Activated CD4-positive, alpha-beta memory T cell treated with anti-CD3 and anti-CD28 coated beads for 36 hours (primary cell): ENCODE data around the gene DENND5B. TPM values are rescaled to one million over a fixed set of nuclear protein-coding genes. Genes with fewer than 3 reads are reported as not detected.
"Not testable (repeated sequence)": the region's sequence is repeated elsewhere in the genome, so short reads cannot be mapped to it uniquely, and the experiment has no call there.

Experiments
- CTCF ChIA-PET: fragments of 350-600 bp; sonication (Branson Sonifier 250); formaldehyde crosslinking; loops from one replicate; lab custom pipeline; 2021; ENCODE audit warnings: antibody characterized with exemption, inconsistent platforms; lab: Charles Lee
- POLR2A ChIA-PET: fragments of 350-600 bp; sonication (Branson Sonifier 250); formaldehyde crosslinking; loops from one replicate; lab custom pipeline; 2021; ENCODE audit warnings: antibody characterized with exemption; lab: Charles Lee
- DNase-seq: peaks from one replicate; pipeline ENCODE4 v3.0.0-alpha.2; 2020
- H3K27ac Mint-ChIP-seq: one replicate; pipeline ENCODE4 v1.8.0; 2021; ENCODE audit warnings: mixed read lengths
- H3K27me3 Mint-ChIP-seq: one replicate; pipeline ENCODE4 v1.8.0; 2021; ENCODE audit warnings: mixed read lengths
- H3K36me3 Mint-ChIP-seq: one replicate; pipeline ENCODE4 v1.8.0; 2021; ENCODE audit warnings: mixed read lengths
- H3K4me1 Mint-ChIP-seq: one replicate; pipeline ENCODE4 v1.8.0; 2021; ENCODE audit warnings: low read depth, mixed read lengths
- H3K4me3 Mint-ChIP-seq: one replicate; pipeline ENCODE4 v1.8.0; 2021; ENCODE audit warnings: mild to moderate bottlenecking, mixed read lengths
- H3K9me3 Mint-ChIP-seq: one replicate; pipeline ENCODE4 v1.8.0; 2021; ENCODE audit warnings: mixed read lengths
- intact Hi-C: fragments of 100-400 bp; cut with micrococcal nuclease; formaldehyde crosslinking; loops from one replicate; pipeline ENCODE4 v1.15.1; 2023
- total RNA-seq, 2 experiments: library from RNA; stranded (reverse); gene quantifications; one replicate each; pipeline ENCODE4 v1.2.3, GENCODE V29; 2021

The DENND5B gene
- total RNA-seq, 2 experiments from 2014 or later, result 0.10 to 0.17 TPM

DNA sequence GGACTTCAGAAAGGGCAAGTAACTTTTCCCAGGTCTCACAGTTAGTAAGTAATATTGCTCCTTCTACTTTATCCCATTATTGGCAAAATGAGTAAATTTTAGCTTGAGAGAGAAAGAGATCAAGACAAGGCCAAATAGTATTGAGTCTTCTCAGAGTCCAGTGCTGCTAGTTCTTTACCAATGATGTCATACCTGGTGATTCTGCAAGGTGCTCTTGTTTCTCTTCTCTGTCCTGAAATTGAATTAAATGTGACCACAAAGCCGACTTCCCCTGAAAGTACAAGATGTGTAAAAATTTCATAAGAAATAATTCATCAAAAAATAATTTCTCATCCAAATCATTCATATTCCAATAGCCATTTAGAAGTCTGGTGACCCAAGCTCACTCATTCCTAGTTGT is 167.5 kb downstream of the DENND5B start:
- ChIA-PET POLR2A (no interaction called here), CTCF (no interaction called here)
- Mint-ChIP-seq H3K27me3 (peaks cover 6% of the 10 kb centered on the region), H3K4me3 (no peak overlapping the region), H3K4me1 (no peaks in the 10 kb centered on the region), H3K36me3 (no peaks in the 10 kb centered on the region), H3K27ac (no peak overlapping the region), H3K9me3 (no peaks in the 10 kb centered on the region)
- intact Hi-C loops, result no loop called here
- DNase-seq, result no peak

DNA sequence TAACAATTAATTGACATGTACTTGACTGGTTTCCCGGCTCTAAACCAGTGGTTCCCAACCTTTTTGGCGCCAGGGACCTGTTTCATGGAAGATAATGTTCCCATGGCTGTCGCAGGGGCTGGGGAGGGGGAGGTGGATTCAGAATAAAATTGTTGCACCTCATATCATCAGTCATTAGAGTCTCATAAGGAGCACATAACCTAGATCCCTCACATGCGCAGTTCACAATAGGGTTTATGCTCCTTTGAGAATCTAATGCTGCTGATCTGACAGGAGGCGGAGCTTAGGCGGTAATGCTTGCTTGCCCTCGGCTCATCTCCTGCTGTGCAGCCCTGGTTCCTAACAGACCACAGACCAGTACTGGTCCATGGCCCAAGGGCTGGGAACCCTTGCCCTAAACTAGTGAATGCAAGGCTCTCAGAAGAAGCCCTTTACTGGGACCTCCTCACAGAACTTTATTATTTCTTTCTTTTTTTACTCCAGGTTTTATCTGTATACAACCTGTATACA is 178.6 kb downstream of the DENND5B start:
- no peaks in the 10 kb centered on the region for H3K36me3 Mint-ChIP-seq
- no peaks in the 10 kb centered on the region for H3K27me3 Mint-ChIP-seq
- H3K9me3 Mint-ChIP-seq, result no peaks in the 10 kb centered on the region
- no peak overlapping the region for H3K27ac Mint-ChIP-seq
- no peak overlapping the region for H3K4me3 Mint-ChIP-seq
- ChIA-PET CTCF (interaction anchor here (1.1 kb wide), 1 partner anchor 9 kb away, joined by 3 read pairs; no protein-coding TSS in a partner anchor), POLR2A (no interaction called here)
- no peaks in the 10 kb centered on the region for H3K4me1 Mint-ChIP-seq
- intact Hi-C loops, result no loop called here
- no peak for DNase-seq

DNA sequence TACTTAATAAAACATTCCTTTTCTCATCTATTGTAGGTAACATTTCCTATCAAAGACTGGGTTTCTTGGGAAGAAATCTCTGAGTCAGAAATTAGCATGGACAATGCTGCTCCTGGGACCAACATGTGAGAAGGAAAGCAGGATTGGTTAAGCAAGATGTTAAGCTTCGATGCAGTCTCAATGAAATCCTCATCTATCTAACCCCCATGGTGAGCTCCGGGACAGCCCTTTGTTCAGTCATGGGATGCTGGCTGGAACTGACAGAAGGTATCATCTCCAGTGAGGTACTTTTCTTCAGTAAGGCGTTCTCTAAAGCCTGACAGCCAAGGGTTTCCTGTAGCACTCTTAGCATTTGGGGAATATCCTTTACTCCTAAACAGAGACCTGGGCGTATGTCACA is 182.2 kb downstream of the DENND5B start:
- H3K9me3 Mint-ChIP-seq, result no peaks in the 10 kb centered on the region
- no peak overlapping the region for H3K27ac Mint-ChIP-seq
- H3K36me3 Mint-ChIP-seq, result no peaks in the 10 kb centered on the region
- POLR2A ChIA-PET, result no interaction called here
- intact Hi-C loops, result no loop called here
- no peaks in the 10 kb centered on the region for H3K27me3 Mint-ChIP-seq
- H3K4me3 Mint-ChIP-seq, result no peak overlapping the region
- no peak for DNase-seq
- H3K4me1 Mint-ChIP-seq, result no peaks in the 10 kb centered on the region
- CTCF ChIA-PET, result no interaction called here

DNA sequence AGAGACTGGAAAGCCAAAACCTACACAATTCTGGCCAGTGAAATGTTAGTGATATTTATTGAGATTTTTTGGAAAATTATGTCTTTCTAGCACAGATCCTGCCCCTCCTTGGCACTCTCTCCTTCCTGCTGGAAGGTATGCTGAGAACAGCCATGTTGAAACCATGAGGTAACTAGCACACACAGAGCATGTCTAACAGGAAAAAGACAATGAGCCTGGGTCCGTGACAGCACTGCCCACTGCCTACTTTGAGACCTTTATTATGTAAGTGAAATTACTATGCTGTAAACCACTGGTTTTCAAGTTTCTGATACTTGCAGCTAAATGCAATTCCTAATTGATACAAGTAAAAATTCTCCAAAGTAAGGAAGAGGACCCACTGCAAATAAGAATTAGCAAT is 183.4 kb downstream of the DENND5B start:
- intact Hi-C loops, result no loop called here

DNA sequence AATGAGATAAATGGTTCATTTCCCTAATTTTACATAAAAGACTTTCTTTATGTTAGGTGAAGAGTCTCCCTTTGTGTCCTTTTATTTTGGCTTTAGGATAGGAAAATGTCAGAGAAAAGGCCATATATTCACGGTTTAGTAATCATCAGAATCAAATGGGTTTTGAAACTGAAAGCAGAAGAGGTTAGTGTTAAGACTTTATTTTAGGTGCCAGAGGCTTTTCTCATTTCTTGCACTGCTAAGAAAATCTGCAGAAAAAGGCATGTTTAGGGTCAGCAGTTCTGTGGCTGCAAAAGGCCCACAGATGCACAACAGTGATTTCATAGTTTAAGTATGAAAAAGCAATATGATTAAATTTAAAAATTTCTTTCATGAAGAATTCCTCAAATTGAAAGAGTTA is 184.6 kb downstream of the DENND5B start:
- DNase-seq, result no peak
- CTCF ChIA-PET, result interaction anchor here (0.9 kb wide), 1 partner anchor 228 kb away, joined by 3 read pairs; no protein-coding TSS in a partner anchor
- Mint-ChIP-seq H3K4me3 (no peak overlapping the region), H3K27me3 (no peaks in the 10 kb centered on the region), H3K4me1 (no peaks in the 10 kb centered on the region), H3K36me3 (no peaks in the 10 kb centered on the region), H3K9me3 (no peaks in the 10 kb centered on the region), H3K27ac (no peak overlapping the region)
- POLR2A ChIA-PET, result no interaction called here
- intact Hi-C loops, result no loop called here

More for the DNA sequence above, 183.4 kb downstream of the DENND5B start:
- Mint-ChIP-seq H3K4me3 (no peak overlapping the region), H3K27ac (no peak overlapping the region), H3K27me3 (no peaks in the 10 kb centered on the region), H3K4me1 (no peaks in the 10 kb centered on the region), H3K9me3 (no peaks in the 10 kb centered on the region), H3K36me3 (no peaks in the 10 kb centered on the region)
- no peak for DNase-seq
- ChIA-PET POLR2A (no interaction called here), CTCF (no interaction called here)

DNA sequence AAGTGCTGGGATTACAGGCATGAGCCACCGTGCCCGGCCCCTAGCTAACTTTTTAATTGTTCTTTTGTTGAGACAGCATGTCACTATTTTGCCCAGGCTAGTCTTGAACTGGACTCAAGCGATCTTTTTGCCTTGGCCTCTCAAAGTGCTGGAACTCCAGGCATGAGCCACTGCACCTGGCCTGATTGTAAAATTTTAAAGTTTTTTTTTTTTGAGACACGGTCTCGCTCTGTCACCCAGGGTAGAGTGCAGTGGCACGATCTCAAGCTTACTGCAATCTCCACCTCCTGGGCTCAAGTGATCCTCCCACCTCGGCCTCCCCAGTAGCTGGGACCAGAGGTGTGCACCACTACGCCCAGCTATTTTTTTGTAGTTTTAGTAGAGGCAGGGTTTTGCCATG is 185.9 kb downstream of the DENND5B start:
- intact Hi-C loops, result no loop called here
- DNase-seq, result no peak
- no peaks in the 10 kb centered on the region for H3K27me3 Mint-ChIP-seq
- no peaks in the 10 kb centered on the region for H3K4me1 Mint-ChIP-seq
- H3K36me3 Mint-ChIP-seq, result no peaks in the 10 kb centered on the region
- ChIA-PET POLR2A (no interaction called here), CTCF (interaction anchor here (1.2 to 4.2 kb wide), 3 partner anchors 72 to 656 kb away, joined by 3 to 29 read pairs (median 4); no protein-coding TSS in a partner anchor)
- no peak overlapping the region for H3K27ac Mint-ChIP-seq
- H3K9me3 Mint-ChIP-seq, result no peaks in the 10 kb centered on the region
- no peak overlapping the region for H3K4me3 Mint-ChIP-seq

DNA sequence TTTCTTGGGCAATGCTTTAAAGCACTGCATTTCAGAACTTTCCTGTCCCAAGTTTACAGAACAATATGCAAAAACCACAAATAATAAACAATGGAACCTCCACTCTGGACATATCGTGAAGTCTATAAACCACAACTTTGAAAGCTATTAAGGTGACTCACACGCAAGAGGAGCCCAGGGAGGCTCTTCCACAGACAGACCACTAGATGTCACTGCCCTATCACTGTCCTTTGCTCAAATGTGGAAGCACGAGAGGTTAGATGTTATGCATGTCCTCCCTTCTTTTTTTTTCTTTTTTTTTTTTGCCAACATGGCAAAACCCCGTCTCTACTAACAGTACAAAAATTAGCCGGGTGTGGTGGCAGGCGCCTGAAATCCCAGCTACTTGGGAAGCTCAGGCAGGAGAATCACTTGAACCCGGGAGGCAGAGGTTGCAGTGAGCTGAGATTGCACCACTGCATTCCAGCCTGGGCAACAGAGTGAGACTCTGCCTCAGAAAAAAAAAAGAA is 187.8 kb downstream of the DENND5B start:
- peak; percentile 57 for DNase-seq
- CTCF ChIA-PET, result interaction anchor here (0.5 to 4.2 kb wide), 25 partner anchors 9 to 1439 kb away, joined by 3 to 29 read pairs (median 3); no protein-coding TSS in a partner anchor
- POLR2A ChIA-PET, result interaction anchor here (0.6 kb wide), 1 partner anchor 405 kb away, joined by 3 read pairs; no protein-coding TSS in a partner anchor
- intact Hi-C loops, result loop anchor here (1.0 kb wide), 2 partner anchors 233 to 250 kb away; no protein-coding TSS in a partner anchor
- H3K27me3 Mint-ChIP-seq, H3K4me3 Mint-ChIP-seq, H3K4me1 Mint-ChIP-seq, H3K36me3 Mint-ChIP-seq, H3K9me3 Mint-ChIP-seq, H3K27ac Mint-ChIP-seq: not testable (repeated sequence)

DNA sequence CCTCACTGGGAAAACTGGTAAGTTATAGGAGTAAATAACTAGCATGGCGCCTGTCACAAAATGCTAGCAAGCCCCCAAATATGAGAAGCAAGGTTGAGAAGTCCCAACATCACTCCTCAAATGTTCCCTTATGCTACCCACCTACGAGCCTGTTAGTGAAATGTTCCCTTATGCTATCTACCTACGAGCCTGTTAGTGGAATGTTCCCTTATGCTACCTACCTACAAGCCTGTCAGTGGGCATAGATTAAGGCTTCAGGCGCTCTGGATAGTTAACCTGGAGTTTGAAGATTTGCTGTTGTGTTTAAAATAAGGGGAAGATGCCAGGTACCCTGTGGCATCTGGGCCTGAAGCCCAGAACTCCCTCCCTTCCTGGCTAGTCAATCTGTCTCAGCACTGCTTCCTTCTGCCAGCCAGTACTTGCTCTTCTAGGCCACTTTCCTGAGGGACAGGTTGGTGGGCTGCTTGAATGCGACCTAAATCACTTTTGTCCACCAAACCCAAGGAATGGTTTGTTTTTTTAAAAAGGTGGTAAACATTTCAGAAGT is 197.9 kb downstream of the DENND5B start:
- peaks cover 2% of the 10 kb centered on the region for H3K27me3 Mint-ChIP-seq
- H3K9me3 Mint-ChIP-seq, result no peaks in the 10 kb centered on the region
- H3K36me3 Mint-ChIP-seq, result no peaks in the 10 kb centered on the region
- H3K4me1 Mint-ChIP-seq, result no peaks in the 10 kb centered on the region
- no peak overlapping the region for H3K27ac Mint-ChIP-seq
- ChIA-PET POLR2A (no interaction called here), CTCF (interaction anchor here (1.2 kb wide), 2 partner anchors 9 to 10 kb away, joined by 3 read pairs; no protein-coding TSS in a partner anchor)
- H3K4me3 Mint-ChIP-seq, result no peak overlapping the region
- no peak for DNase-seq
- intact Hi-C loops, result no loop called here

DNA sequence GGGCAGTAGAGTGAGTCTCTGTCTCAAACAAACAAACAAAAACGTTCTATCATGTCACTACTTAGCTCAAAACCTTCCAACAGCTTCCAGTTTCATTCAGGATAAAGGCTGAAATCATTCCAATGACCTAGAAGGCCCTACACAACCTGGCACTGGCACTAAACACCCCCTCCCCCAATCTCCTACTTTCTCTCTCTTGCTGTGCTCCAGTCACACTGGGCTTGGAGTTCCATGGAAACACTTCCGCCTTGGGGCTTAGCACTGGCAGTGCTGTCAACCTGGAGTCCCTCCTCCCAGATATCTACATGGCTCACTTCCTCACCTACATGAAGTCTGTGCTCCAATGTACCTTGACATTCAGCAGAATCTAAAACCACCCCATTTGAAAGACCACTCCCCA is 199.9 kb downstream of the DENND5B start:
- H3K4me3 Mint-ChIP-seq, result no peak overlapping the region
- intact Hi-C loops, result no loop called here
- H3K9me3 Mint-ChIP-seq, result no peaks in the 10 kb centered on the region
- peaks cover 9% of the 10 kb centered on the region for H3K27me3 Mint-ChIP-seq
- H3K36me3 Mint-ChIP-seq, result no peaks in the 10 kb centered on the region
- ChIA-PET POLR2A (no interaction called here), CTCF (no interaction called here)
- no peak for DNase-seq
- no peak overlapping the region for H3K27ac Mint-ChIP-seq
- H3K4me1 Mint-ChIP-seq, result no peaks in the 10 kb centered on the region

DNA sequence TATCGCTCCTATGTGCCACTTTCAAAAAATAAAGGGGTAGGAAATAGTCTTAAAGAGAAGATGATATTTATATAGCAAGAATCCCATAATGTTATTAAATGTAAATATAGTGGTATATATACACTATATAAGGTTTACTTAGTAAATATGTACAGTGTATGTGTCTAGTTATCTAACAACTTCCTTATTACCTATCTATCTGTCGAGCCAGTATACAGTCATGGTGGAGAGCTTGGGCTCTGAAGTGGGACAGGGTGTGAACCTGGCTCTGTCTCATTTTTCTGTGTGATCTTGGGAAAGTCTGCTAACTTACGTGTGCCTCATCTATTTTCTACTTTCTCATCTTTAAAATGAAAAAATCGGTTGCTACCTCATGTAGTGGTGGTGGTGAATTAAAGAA is 202.2 kb downstream of the DENND5B start:
- DNase-seq, result no peak
- ChIA-PET POLR2A (no interaction called here), CTCF (no interaction called here)
- Mint-ChIP-seq H3K36me3 (no peaks in the 10 kb centered on the region), H3K9me3 (no peaks in the 10 kb centered on the region), H3K27me3 (peaks cover 9% of the 10 kb centered on the region), H3K4me3 (no peak overlapping the region), H3K4me1 (no peaks in the 10 kb centered on the region), H3K27ac (no peak overlapping the region)
- intact Hi-C loops, result no loop called here

DNA sequence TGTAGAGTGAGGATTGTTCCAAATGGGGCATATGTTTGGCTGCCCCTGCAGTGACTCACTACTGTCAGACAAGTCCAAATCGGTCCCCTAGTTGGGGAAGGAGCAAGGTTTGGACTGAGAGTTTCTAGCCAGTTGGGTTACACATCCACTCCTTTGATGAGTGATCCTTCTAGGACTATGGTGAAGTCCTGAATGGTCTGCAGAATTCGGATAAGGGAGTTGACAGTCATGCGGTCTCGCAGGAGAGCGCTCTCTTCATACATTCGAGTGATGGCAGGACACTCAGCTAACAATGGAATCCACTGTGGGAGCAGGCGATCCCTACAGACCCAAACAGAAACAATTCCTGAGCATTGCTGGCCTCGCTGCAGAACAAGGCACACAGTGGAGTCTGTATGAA is 203.5 kb downstream of the DENND5B start:
- no peak overlapping the region for H3K4me3 Mint-ChIP-seq
- POLR2A ChIA-PET, result no interaction called here
- H3K27ac Mint-ChIP-seq, result no peak overlapping the region
- DNase-seq, result no peak
- H3K36me3 Mint-ChIP-seq, result no peaks in the 10 kb centered on the region
- H3K9me3 Mint-ChIP-seq, result no peaks in the 10 kb centered on the region
- CTCF ChIA-PET, result no interaction called here
- no peaks in the 10 kb centered on the region for H3K4me1 Mint-ChIP-seq
- intact Hi-C loops, result no loop called here
- peaks cover 9% of the 10 kb centered on the region for H3K27me3 Mint-ChIP-seq

DNA sequence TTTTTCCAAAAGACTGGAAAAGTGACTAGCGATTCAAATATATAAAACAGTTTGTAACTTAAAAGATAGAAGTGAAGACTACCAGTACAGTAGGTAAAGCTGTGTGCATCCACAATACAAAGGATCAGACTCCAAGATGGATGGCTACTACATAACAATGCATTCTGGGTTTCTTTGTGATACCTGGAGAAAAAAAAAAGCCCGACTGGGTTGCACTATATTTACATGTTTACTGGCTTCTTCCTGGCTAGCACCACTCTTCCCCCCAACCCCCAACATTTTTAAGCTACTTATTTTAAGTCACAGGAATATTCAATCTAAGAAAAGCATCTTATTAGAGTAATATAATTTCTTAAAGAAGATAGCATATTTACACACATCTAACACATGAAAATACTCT is 203.9 kb downstream of the DENND5B start:
- ChIA-PET CTCF (no interaction called here), POLR2A (no interaction called here)
- Mint-ChIP-seq H3K4me3 (no peak overlapping the region), H3K36me3 (no peaks in the 10 kb centered on the region), H3K4me1 (no peaks in the 10 kb centered on the region), H3K27me3 (peaks cover 9% of the 10 kb centered on the region), H3K27ac (no peak overlapping the region), H3K9me3 (no peaks in the 10 kb centered on the region)
- no peak for DNase-seq
- intact Hi-C loops, result no loop called here

DNA sequence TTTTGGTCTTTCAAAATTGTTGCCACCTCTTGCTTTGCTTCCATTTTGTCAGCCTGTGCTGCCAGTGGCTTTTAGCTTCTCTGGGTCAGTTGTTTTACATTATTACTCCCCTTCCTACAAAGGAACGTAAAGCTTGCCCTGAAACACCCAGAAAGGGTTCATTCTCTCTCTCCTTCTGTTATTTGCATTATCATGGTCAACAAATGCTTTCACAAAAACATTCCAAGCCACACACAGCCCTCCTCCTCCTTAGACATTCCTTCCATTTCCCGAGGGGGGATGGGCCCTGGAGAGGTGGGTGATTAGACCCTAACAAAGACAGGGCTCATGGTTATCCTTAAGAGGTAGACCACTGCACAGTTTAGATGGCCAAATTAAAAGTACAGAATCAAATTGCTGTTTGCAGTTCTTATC is 204.6 kb downstream of the DENND5B start:
- ChIA-PET POLR2A (no interaction called here), CTCF (no interaction called here)
- no peak overlapping the region for H3K27ac Mint-ChIP-seq
- peaks cover 9% of the 10 kb centered on the region for H3K27me3 Mint-ChIP-seq
- DNase-seq, result no peak
- no peak overlapping the region for H3K4me3 Mint-ChIP-seq
- intact Hi-C loops, result no loop called here
- no peaks in the 10 kb centered on the region for H3K4me1 Mint-ChIP-seq
- no peaks in the 10 kb centered on the region for H3K36me3 Mint-ChIP-seq
- no peaks in the 10 kb centered on the region for H3K9me3 Mint-ChIP-seq
